ENCODE measurements around the gene PA2G4.
A peak's percentile ranks its signal among the peaks of the same experiment; 100 is the strongest.

The PA2G4 gene

GRCh38 chr12:56084958-56085543 is 19.3 kb upstream of the PA2G4 start:
- TF ChIP-seq EZH2phosphoT487 (IDR thresholded peaks at IDR 0.05; ENCODE audit: borderline replicate concordance, low read length), result no peak
- peak; percentile 78 for TF ChIP-seq CTCF (IDR thresholded peaks at IDR 0.05; ENCODE audit: low read depth, low read length, poor library complexity, severe bottlenecking)
- H3K9me3 ChIP-seq (ENCODE audit: control insufficient read depth, insufficient read depth, low read length), result no peaks in the 10 kb centered on the region
- no peaks in the 10 kb centered on the region for H3F3A ChIP-seq (ENCODE audit: control insufficient read depth, insufficient read depth)
- no peaks in the 10 kb centered on the region for H3K36me3 ChIP-seq (ENCODE audit: control insufficient read depth, low read length)
- no peak overlapping the region for H3K27ac ChIP-seq (ENCODE audit: low read depth, low read length)
- no peaks in the 10 kb centered on the region for H3K9me2 ChIP-seq (replicated peaks; ENCODE audit: control insufficient read depth, low read length)
- H3K4me1 ChIP-seq (ENCODE audit: control insufficient read depth, low read length), result peaks cover 3% of the 10 kb centered on the region
- peaks cover 33% of the 10 kb centered on the region for H3K27me3 ChIP-seq (ENCODE audit: control insufficient read depth, low read length)
- H3K4me2 ChIP-seq (ENCODE audit: low read length), result no peak overlapping the region
- H4K20me1 ChIP-seq (ENCODE audit: control insufficient read depth, insufficient read depth, low read depth, low read length), result no peaks in the 10 kb centered on the region
- H3K79me2 ChIP-seq (ENCODE audit: control insufficient read depth, low read length), result no peaks in the 10 kb centered on the region
- H3K4me3 ChIP-seq (ENCODE audit: low read length), result no peak overlapping the region

- Histone ChIP-seq H3K79me2 (ENCODE audit: control insufficient read depth, low read length) (no peaks in the 10 kb centered on the region), H3K4me1 (ENCODE audit: control insufficient read depth, low read length) (no peaks in the 10 kb centered on the region), H3K36me3 (ENCODE audit: control insufficient read depth, low read length) (no peaks in the 10 kb centered on the region), H3K27me3 (ENCODE audit: control insufficient read depth, low read length) (peaks cover 28% of the 10 kb centered on the region), H3K9me3 (ENCODE audit: control insufficient read depth, insufficient read depth, low read length) (no peaks in the 10 kb centered on the region), H3K4me2 (ENCODE audit: low read length) (no peak overlapping the region), H3K27ac (ENCODE audit: low read depth, low read length) (no peak overlapping the region), H3K9me2 (replicated peaks; ENCODE audit: control insufficient read depth, low read length) (no peaks in the 10 kb centered on the region), H4K20me1 (ENCODE audit: control insufficient read depth, insufficient read depth, low read depth, low read length) (no peaks in the 10 kb centered on the region), H3F3A (ENCODE audit: control insufficient read depth, insufficient read depth) (0 out of 2 replicates have a peak, but pooled peaks cover 2% of the 10 kb centered on the region), H3K4me3 (ENCODE audit: low read length) (no peak overlapping the region)
- TF ChIP-seq EZH2phosphoT487 (IDR thresholded peaks at IDR 0.05; ENCODE audit: borderline replicate concordance, low read length) (no peak), CTCF (IDR thresholded peaks at IDR 0.05; ENCODE audit: low read depth, low read length, poor library complexity, severe bottlenecking) (no peak)
Measured at GRCh38 chr12:56086096-56086495, 18.3 kb upstream of the PA2G4 start.

GRCh38 chr12:56086608-56087007 is 17.8 kb upstream of the PA2G4 start:
- Histone ChIP-seq H3K36me3 (ENCODE audit: control insufficient read depth, low read length) (no peaks in the 10 kb centered on the region), H3K4me2 (ENCODE audit: low read length) (no peak overlapping the region), H3K27ac (ENCODE audit: low read depth, low read length) (no peak overlapping the region), H3K9me2 (replicated peaks; ENCODE audit: control insufficient read depth, low read length) (no peaks in the 10 kb centered on the region), H3F3A (ENCODE audit: control insufficient read depth, insufficient read depth) (0 out of 2 replicates have a peak, but pooled peaks cover 2% of the 10 kb centered on the region), H3K4me3 (ENCODE audit: low read length) (no peak overlapping the region), H3K9me3 (ENCODE audit: control insufficient read depth, insufficient read depth, low read length) (no peaks in the 10 kb centered on the region), H3K79me2 (ENCODE audit: control insufficient read depth, low read length) (no peaks in the 10 kb centered on the region), H3K27me3 (ENCODE audit: control insufficient read depth, low read length) (peaks cover 25% of the 10 kb centered on the region), H4K20me1 (ENCODE audit: control insufficient read depth, insufficient read depth, low read depth, low read length) (no peaks in the 10 kb centered on the region), H3K4me1 (ENCODE audit: control insufficient read depth, low read length) (no peaks in the 10 kb centered on the region)
- TF ChIP-seq EZH2phosphoT487 (IDR thresholded peaks at IDR 0.05; ENCODE audit: borderline replicate concordance, low read length) (no peak), CTCF (IDR thresholded peaks at IDR 0.05; ENCODE audit: low read depth, low read length, poor library complexity, severe bottlenecking) (no peak)
